GM18907 (cell line): ENCODE results near the gene ITPKB.

ENCODE experiments used
- ATAC-seq: cut with Tn5 transposase; IDR thresholded peaks from one replicate; pipeline ENCODE4 v1.9.1; 2021; ENCODE audit warnings: mild to moderate bottlenecking, moderate library complexity; ENCODE audit not compliant: unreplicated experiment

Gene ITPKB

GRCh38 chr1:226655251-226656163 lies 83.6 kb downstream of the ITPKB start:
- no peak for ATAC-seq

- no peak for ATAC-seq
These were observed 84.4 kb downstream of the ITPKB start for GRCh38 chr1:226654668-226655055.

GRCh38 chr1:226654046-226654667 lies 84.9 kb downstream of the ITPKB start:
- ATAC-seq = no peak

GRCh38 chr1:226653311-226653921 lies 85.7 kb downstream of the ITPKB start:
- peak; percentile 78 for ATAC-seq

- no peak for ATAC-seq
These were observed 86.5 kb downstream of the ITPKB start for GRCh38 chr1:226652613-226653012.

GRCh38 chr1:226651732-226652105 lies 87.4 kb downstream of the ITPKB start:
- ATAC-seq = no peak

GRCh38 chr1:226651041-226651731 lies 87.9 kb downstream of the ITPKB start:
- ATAC-seq = no peak

- no peak for ATAC-seq
These were observed 88.7 kb downstream of the ITPKB start for GRCh38 chr1:226650236-226650841.

GRCh38 chr1:226649780-226650179 lies 89.3 kb downstream of the ITPKB start:
- no peak for ATAC-seq

GRCh38 chr1:226649244-226649643 lies 89.8 kb downstream of the ITPKB start:
- ATAC-seq = no peak

GRCh38 chr1:226648421-226648820 lies 90.7 kb downstream of the ITPKB start:
- no peak for ATAC-seq

GRCh38 chr1:226647719-226648118 lies 91.4 kb downstream of the ITPKB start:
- ATAC-seq = no peak

- no peak for ATAC-seq
These were observed 92.1 kb downstream of the ITPKB start for GRCh38 chr1:226646870-226647449.

- no peak for ATAC-seq
These were observed 92.8 kb downstream of the ITPKB start for GRCh38 chr1:226646026-226646869.

GRCh38 chr1:226645279-226645976 lies 93.7 kb downstream of the ITPKB start:
- ATAC-seq = no peak

- ATAC-seq = no peak
These were observed 94.4 kb downstream of the ITPKB start for GRCh38 chr1:226644541-226645176.

GRCh38 chr1:226643611-226644540 lies 95.2 kb downstream of the ITPKB start:
- peak; percentile 35 for ATAC-seq
